PC-3 (cell line): ENCODE data around the gene ARHGAP19.

Source experiments
- EZH2 ChIP-seq: fragments of 300-600 bp; sonication (generic); IDR thresholded peaks from one replicate; pipeline ENCODE4 v1.6.1; 2017; ENCODE audit warnings: antibody characterized with exemption, mild to moderate bottlenecking, low read length; ENCODE audit not compliant: unreplicated experiment
- EZH2phosphoT487 ChIP-seq: fragments of 300-600 bp; sonication (generic); IDR thresholded peaks from 2 replicates; pipeline ENCODE4 v1.6.1; 2018; ENCODE audit warnings: mild to moderate bottlenecking, antibody characterized with exemption, low read length, borderline replicate concordance
- TF ChIP-seq, protein P1 (sequence below): fragments of 300-600 bp; sonication (generic); conservative IDR thresholded peaks from 2 replicates; pipeline ENCODE4 v1.5.1; 2017; ENCODE audit warnings: antibody characterized with exemption, low read depth, mild to moderate bottlenecking, low read length

DNA sequence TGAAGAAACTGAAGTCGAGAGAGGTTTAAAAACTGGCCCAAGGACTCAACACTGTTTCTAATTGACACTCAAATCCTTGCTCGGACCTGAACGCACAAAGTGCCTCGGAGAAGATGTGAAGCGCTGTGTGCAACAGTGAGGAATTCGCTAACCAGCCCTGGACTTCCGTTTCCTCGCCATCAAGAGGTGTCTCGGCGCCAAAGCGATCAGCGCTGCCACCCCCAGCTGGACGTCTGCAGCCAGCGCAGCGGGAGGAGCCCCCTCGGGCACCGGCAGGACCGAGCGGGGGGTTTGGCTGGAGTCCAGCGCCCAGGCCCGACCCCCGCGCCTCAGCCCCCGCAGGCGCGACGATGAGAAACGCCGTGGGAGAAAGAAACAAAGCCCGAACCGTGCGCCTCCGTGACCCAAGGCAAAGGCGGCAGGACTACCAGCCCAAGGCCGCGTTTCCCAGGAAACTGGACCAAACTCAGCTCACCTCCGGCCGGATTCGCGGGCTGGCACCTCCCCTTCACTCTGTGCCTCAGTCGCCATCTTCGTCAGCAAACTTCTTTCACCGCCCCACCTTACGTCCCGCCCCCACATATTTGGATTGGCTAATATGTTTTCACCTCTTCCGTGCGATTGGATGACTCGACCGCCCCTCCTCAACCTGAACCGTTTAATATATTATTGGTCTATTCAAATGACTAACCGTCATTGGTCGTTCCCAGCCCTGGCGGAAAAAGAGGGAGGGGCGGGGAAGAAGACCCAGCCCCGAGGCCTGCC is at the start of gene ARHGAP19:
- TF ChIP-seq, protein P1, sequence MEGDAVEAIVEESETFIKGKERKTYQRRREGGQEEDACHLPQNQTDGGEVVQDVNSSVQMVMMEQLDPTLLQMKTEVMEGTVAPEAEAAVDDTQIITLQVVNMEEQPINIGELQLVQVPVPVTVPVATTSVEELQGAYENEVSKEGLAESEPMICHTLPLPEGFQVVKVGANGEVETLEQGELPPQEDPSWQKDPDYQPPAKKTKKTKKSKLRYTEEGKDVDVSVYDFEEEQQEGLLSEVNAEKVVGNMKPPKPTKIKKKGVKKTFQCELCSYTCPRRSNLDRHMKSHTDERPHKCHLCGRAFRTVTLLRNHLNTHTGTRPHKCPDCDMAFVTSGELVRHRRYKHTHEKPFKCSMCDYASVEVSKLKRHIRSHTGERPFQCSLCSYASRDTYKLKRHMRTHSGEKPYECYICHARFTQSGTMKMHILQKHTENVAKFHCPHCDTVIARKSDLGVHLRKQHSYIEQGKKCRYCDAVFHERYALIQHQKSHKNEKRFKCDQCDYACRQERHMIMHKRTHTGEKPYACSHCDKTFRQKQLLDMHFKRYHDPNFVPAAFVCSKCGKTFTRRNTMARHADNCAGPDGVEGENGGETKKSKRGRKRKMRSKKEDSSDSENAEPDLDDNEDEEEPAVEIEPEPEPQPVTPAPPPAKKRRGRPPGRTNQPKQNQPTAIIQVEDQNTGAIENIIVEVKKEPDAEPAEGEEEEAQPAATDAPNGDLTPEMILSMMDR, result peak; percentile 30; the same call in 1 of the 2 replicates
- no peak for TF ChIP-seq EZH2
- no peak for TF ChIP-seq EZH2phosphoT487
